ENCODE results near the gene APH1B. TPM values are rescaled to one million over a fixed set of nuclear protein-coding genes. Genes with fewer than 3 reads are reported as not detected.

Gene APH1B
- total RNA-seq, 1 experiment from 2014 or later = 20.9 TPM

GRCh38 chr15:63353261-63353660 lies 75.9 kb downstream of the APH1B start:
- no peak overlapping the region for H2BK120ac ChIP-seq (ENCODE audit: low read depth, low read length, poor library complexity, severe bottlenecking)
- H2BK12ac ChIP-seq (ENCODE audit: insufficient read length, low read depth, low read length) = no peak overlapping the region
- no peak for TF ChIP-seq CTCF (conservative IDR thresholded peaks at IDR 0.05)
- no peaks in the 10 kb centered on the region for H4K20me1 ChIP-seq (ENCODE audit: control insufficient read depth, insufficient read depth, insufficient read length)
- no peak overlapping the region for H2BK15ac ChIP-seq (ENCODE audit: low read depth, low read length)
- Mint-ChIP-seq H3K4me1 (peaks cover 9 to 10% of the 10 kb centered on the region in 2 experiments), H3K36me3 (ENCODE audit: insufficient read depth in 1 of 3, low read depth in 3 of 3) (no peaks in the 10 kb centered on the region), H3K4me3 (no peak overlapping the region), H3K27ac (no peak overlapping the region; a peak in 1 of 7 replicates), H3K27me3 (ENCODE audit: low read depth) (no peaks in the 10 kb centered on the region), H3K9me3 (no peaks in the 10 kb centered on the region)
- no peaks in the 10 kb centered on the region for H3K27me3 ChIP-seq (ENCODE audit: insufficient read depth, low read length)
- H3K4me1 ChIP-seq (ENCODE audit: insufficient read depth, low read length) = no peaks in the 10 kb centered on the region
- H3K56ac ChIP-seq (ENCODE audit: insufficient read length, low read depth, low read length) = no peak overlapping the region
- WGBS (ENCODE audit: extremely low coverage, insufficient read length, low lambda C conversion rate) = no CpG with 5 or more reads among the region's 8 CpGs
- H2AK5ac ChIP-seq (ENCODE audit: insufficient read length, low read length) = no peak overlapping the region
- no peak overlapping the region for H3T11ph ChIP-seq (ENCODE audit: low read length)
- no peak overlapping the region for H4K8ac ChIP-seq (replicated peaks; ENCODE audit: insufficient read length, low read depth, low read length)
- H3K4me2 ChIP-seq (ENCODE audit: insufficient read depth, insufficient read length, low read length) = no peak overlapping the region
- no peaks in the 10 kb centered on the region for H3K23me2 ChIP-seq (ENCODE audit: insufficient read length, low read depth, low read length, poor library complexity, severe bottlenecking)
- no peaks in the 10 kb centered on the region for H3K9me3 ChIP-seq (ENCODE audit: control insufficient read depth, low read depth, low read length)
- no peak for DNase-seq
- no peak overlapping the region for H3K18ac ChIP-seq (ENCODE audit: insufficient read length, low read depth, low read length)
- H3K9ac ChIP-seq (ENCODE audit: extremely low read depth, insufficient read length, low read length) = no peak overlapping the region
- H2BK20ac ChIP-seq (ENCODE audit: low read depth, low read length, poor library complexity, severe bottlenecking) = no peak overlapping the region
- no peaks in the 10 kb centered on the region for H3K79me1 ChIP-seq (ENCODE audit: insufficient read depth, low read depth, low read length, poor library complexity, severe bottlenecking)
- no peak overlapping the region for H2AFZ ChIP-seq (ENCODE audit: low read length)
- no peak overlapping the region for H4K5ac ChIP-seq (ENCODE audit: insufficient read length, low read depth, low read length)
- H3K23ac ChIP-seq (ENCODE audit: insufficient read length, low read depth, low read length) = no peak overlapping the region
- no peak overlapping the region for H3K4ac ChIP-seq (ENCODE audit: low read depth, low read length)
- H4K91ac ChIP-seq (ENCODE audit: insufficient read length, low read depth, low read length) = no peak overlapping the region
- no peak overlapping the region for H2BK5ac ChIP-seq (ENCODE audit: insufficient read length, low read length)
- no peak overlapping the region for H3K14ac ChIP-seq (ENCODE audit: insufficient read depth, low read length)
- no peak overlapping the region for H3K27ac ChIP-seq (ENCODE audit: insufficient read length, low read depth, low read length)
- H3K79me2 ChIP-seq (ENCODE audit: insufficient read depth, low read length) = no peaks in the 10 kb centered on the region
